Panc1 (cell line): ENCODE measurements around the gene TMEM225.

ENCODE experiments used
- POLR2AphosphoS5 ChIP-seq: IDR thresholded peaks from 2 replicates; pipeline ENCODE4 v1.6.1; 2012; ENCODE audit warnings: mild to moderate bottlenecking, low read depth, low read length, moderate library complexity
- SIN3A ChIP-seq: IDR thresholded peaks from 2 replicates; pipeline ENCODE4 v1.6.1; 2012; ENCODE audit warnings: low read depth, mild to moderate bottlenecking, low read length, moderate library complexity, borderline replicate concordance; ENCODE audit not compliant: insufficient read depth
- TF ChIP-seq, protein P1 (sequence below): fragments of 450-650 bp; IDR thresholded peaks from 2 replicates; pipeline ENCODE4 v1.5.1; 2017; ENCODE audit warnings: mild to moderate bottlenecking
- TF ChIP-seq, protein P2 (sequence below), 2 experiments: IDR thresholded peaks; 2 replicates each; pipeline ENCODE4 v1.6.1; 2011 to 2012; ENCODE audit warnings: low read depth in 2 of 2, control low read depth in 1 of 2, low read length in 1 of 2, mild to moderate bottlenecking in 1 of 2, moderate library complexity in 1 of 2; ENCODE audit not compliant: insufficient read depth in 1 of 2

DNA sequence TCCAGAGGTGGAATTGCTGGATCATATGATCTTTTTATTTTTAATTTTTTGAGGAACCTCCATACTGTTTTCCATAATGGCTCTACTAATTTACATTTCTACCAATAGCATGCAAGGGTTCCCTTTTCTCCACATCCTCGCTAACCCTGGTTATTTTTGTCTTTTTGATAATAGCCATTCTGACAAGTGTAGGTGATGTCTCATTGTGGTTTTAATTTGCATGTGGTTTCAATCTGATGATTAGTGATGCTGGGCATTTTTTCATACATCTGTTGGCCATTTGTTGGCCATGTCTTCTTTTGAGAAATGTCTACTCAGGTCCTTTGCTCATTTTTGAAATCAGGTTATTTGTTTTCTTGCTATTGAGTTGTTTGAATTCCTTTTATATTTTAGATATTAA is 38.6 kb upstream of the TMEM225 start:
- TF ChIP-seq, protein P1, sequence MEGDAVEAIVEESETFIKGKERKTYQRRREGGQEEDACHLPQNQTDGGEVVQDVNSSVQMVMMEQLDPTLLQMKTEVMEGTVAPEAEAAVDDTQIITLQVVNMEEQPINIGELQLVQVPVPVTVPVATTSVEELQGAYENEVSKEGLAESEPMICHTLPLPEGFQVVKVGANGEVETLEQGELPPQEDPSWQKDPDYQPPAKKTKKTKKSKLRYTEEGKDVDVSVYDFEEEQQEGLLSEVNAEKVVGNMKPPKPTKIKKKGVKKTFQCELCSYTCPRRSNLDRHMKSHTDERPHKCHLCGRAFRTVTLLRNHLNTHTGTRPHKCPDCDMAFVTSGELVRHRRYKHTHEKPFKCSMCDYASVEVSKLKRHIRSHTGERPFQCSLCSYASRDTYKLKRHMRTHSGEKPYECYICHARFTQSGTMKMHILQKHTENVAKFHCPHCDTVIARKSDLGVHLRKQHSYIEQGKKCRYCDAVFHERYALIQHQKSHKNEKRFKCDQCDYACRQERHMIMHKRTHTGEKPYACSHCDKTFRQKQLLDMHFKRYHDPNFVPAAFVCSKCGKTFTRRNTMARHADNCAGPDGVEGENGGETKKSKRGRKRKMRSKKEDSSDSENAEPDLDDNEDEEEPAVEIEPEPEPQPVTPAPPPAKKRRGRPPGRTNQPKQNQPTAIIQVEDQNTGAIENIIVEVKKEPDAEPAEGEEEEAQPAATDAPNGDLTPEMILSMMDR, result no peak
- TF ChIP-seq SIN3A (no peak), POLR2AphosphoS5 (no peak)
- TF ChIP-seq, protein P2, sequence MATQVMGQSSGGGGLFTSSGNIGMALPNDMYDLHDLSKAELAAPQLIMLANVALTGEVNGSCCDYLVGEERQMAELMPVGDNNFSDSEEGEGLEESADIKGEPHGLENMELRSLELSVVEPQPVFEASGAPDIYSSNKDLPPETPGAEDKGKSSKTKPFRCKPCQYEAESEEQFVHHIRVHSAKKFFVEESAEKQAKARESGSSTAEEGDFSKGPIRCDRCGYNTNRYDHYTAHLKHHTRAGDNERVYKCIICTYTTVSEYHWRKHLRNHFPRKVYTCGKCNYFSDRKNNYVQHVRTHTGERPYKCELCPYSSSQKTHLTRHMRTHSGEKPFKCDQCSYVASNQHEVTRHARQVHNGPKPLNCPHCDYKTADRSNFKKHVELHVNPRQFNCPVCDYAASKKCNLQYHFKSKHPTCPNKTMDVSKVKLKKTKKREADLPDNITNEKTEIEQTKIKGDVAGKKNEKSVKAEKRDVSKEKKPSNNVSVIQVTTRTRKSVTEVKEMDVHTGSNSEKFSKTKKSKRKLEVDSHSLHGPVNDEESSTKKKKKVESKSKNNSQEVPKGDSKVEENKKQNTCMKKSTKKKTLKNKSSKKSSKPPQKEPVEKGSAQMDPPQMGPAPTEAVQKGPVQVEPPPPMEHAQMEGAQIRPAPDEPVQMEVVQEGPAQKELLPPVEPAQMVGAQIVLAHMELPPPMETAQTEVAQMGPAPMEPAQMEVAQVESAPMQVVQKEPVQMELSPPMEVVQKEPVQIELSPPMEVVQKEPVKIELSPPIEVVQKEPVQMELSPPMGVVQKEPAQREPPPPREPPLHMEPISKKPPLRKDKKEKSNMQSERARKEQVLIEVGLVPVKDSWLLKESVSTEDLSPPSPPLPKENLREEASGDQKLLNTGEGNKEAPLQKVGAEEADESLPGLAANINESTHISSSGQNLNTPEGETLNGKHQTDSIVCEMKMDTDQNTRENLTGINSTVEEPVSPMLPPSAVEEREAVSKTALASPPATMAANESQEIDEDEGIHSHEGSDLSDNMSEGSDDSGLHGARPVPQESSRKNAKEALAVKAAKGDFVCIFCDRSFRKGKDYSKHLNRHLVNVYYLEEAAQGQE (IDR thresholded peaks at IDR 0.05; ENCODE audit: insufficient read depth in 1 of 2, low read depth in 2 of 2, low read length in 1 of 2), result no peak
